TTC549 (cell line): ENCODE measurements around the gene PLCZ1.
"Not testable (repeated sequence)": the region's sequence is repeated elsewhere in the genome, so short reads cannot be mapped to it uniquely, and the experiment has no call there.

Experiments used
- FAIRE-seq: peaks from 2 replicates; lab custom pipeline; 2012; peaks lifted over from hg19 to GRCh38; lab: Jason Lieb, UNC

Gene PLCZ1

GRCh38 chr12:18737819-18738218 is at the start of gene PLCZ1, which contains the start of gene CAPZA3:
Gene PLCZ1, minus strand, starts transcription at chr12:18738012. Its CDS starts 641 bp downstream, at chr12:18737371.
Gene CAPZA3, plus strand, starts transcription at chr12:18738119. Its CDS starts 150 bp downstream, at chr12:18738269.
- no peak for FAIRE-seq

GRCh38 chr12:18785465-18785864 is 47.7 kb upstream of the PLCZ1 start:
- FAIRE-seq, result not testable (repeated sequence)

DNA sequence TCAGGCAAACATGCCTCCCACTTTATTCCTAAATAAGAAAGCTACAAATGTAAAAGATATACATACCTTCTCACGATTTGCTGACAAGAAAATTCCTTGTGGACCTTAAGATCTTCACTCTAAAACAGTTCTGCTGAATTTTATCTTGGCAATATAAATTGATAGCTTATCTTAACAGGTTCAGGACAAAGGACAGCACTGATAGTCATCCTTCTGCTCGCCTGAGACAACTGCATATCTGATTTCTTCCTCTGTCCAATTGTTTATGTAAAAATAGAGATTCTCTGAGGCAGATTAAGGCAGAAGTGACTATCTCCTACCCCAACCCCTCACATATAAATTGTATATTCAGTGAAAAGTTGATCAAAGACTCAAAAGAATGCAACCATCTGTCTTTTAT is 45.0 kb upstream of the PLCZ1 start:
- FAIRE-seq, result no peak

DNA sequence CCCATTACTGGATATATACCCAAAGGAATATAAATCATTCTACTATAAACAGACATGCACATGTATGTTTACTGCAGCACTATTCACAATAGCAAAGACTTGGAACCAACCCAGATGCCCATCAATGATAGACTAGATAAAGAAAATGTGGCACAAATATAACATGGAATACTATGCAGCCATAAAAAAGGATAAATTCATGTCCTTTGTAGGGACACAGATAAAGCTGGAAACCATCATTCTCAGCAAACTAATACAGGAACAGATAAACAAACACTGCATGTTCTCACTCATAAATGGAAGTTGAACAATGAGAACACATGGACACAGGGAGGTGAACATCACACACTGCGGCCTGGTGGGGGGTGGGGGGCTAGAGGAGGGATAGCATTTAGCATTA is 28.7 kb upstream of the PLCZ1 start:
- not testable (repeated sequence) for FAIRE-seq

GRCh38 chr12:18755341-18755740 is 17.5 kb upstream of the PLCZ1 start:
- FAIRE-seq, result no peak

DNA sequence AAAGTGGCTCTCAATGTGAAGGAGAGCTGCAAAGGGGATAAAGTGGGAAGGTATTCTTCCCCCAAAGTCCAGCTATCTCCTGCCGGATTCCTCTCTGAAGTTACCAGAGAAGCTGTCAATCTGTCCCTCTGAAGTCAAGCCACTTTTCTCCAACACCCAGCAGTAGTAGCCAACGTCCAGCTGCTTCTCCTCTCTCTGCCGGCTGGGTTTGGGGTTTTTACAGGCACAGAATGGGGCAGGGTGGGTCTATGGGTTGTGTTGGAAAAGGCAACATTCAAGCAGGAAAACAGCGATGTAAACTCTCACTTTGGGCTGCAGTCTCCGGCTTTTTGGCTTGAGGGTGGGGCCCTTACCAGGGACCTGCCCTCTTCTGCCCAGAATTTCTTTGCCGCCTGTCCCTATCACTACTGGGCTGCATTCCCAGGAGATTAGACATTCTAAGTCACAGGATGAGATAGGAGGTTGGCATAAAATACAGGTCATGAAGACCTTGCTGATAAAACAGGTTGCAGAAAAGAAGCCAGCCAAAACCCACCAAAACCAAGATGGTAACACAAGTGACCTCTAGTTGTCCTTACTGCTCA is 16.4 kb upstream of the PLCZ1 start:
- FAIRE-seq, result no peak

- no peak for FAIRE-seq
Measured at GRCh38 chr12:18753481-18754123, 15.8 kb upstream of the PLCZ1 start.

GRCh38 chr12:18752947-18753346 is 15.1 kb upstream of the PLCZ1 start:
- FAIRE-seq, result no peak

- FAIRE-seq, result no peak
Measured at GRCh38 chr12:18752280-18752920, 14.6 kb upstream of the PLCZ1 start.

GRCh38 chr12:18751866-18752265 is 14.1 kb upstream of the PLCZ1 start:
- no peak for FAIRE-seq

- FAIRE-seq, result no peak
Measured at GRCh38 chr12:18750085-18750484, 12.3 kb upstream of the PLCZ1 start.

- FAIRE-seq, result no peak
Measured at GRCh38 chr12:18749386-18749957, 11.7 kb upstream of the PLCZ1 start.

DNA sequence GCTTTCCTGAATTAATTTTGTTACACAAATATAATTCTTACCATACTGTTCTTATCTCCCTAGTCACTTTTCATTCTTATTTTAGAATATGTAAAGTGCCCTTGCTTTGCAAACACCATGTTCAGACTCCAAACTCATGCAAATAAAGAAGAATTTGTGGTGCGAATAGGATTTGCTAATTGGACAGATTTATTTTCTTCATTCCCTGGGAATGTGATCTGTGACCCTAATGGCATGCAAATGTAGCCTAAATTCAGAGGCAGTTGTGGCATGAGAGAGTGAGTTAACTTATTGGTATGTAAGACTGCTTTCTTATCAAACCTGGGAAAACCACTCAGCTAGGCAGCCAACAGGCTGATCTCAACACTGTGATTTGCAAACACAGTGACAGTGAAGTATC is 10.1 kb upstream of the PLCZ1 start:
- no peak for FAIRE-seq

- FAIRE-seq, result no peak
Measured at GRCh38 chr12:18731156-18731555, 6.7 kb downstream of the PLCZ1 start.

- FAIRE-seq, result no peak
Measured at GRCh38 chr12:18723752-18724151, 14.1 kb downstream of the PLCZ1 start.

DNA sequence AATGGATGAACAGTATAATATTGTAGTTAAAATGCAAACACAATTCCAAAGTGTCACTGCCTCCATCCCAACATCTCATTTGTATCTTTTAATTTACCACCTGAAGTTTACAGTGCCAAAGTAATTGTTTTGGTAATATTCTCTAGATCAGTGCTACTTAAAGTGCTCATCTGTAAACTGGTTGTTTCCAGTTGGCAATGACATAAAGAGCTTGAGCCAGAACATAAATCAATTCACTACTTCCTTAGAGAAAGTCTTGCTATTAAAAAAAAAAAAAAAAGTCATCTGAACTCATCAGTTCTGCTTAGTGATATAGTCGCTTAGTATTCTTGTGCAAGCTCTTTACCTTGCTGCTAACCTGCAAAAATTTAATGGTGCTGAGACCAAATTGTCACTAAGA is 16.4 kb downstream of the PLCZ1 start:
- no peak for FAIRE-seq

- no peak for FAIRE-seq
Measured at GRCh38 chr12:18720690-18721089, 17.1 kb downstream of the PLCZ1 start.

GRCh38 chr12:18719922-18720510 is 17.8 kb downstream of the PLCZ1 start:
- no peak for FAIRE-seq

GRCh38 chr12:18718462-18718861 is 19.4 kb downstream of the PLCZ1 start:
- no peak for FAIRE-seq

DNA sequence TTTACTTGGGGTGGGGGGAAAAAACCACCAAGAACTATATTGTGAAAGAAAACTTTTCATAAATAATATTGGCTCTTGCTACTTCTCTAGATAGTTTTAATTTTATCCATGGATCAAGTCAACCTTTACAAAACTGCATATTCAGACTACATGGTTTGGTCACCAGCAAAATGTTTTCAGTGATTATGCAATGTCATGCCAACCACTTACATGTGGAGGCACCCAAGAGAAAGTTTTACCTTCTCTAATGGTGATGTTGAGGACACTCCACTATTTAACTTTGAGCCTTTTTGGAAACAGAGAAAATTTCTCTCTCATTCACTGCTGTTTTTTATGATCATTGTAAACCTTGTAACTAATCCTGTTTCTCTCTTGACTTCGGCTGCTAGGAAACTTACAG is 21.6 kb downstream of the PLCZ1 start:
- no peak for FAIRE-seq

GRCh38 chr12:18706798-18707197 is 31.0 kb downstream of the PLCZ1 start:
- FAIRE-seq, result no peak

GRCh38 chr12:18703911-18704310 is 33.9 kb downstream of the PLCZ1 start:
- no peak for FAIRE-seq

DNA sequence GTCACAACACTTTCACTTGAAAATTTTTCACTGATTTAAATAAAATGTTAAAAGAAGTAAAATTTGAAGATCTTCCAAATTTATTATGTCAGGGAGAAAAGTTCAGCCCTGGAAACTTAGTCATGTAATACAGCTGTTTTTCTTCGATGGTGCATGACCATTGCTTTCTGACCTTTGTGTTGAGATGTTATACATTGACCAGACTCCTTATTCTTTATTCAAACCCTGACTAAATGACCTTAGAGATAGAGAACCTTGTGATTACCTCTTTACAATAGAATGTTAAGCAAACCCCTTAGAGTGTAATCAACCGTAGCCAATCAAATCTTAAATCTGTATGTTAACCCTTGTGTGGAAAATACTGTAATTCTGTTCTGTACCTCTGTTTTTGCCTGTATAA is 34.5 kb downstream of the PLCZ1 start:
- FAIRE-seq, result no peak
